Cardiac fibroblast (primary cell): ENCODE results near the gene TSPOAP1.

Source experiments
- DNase-seq, 2 donors: peaks; one replicate each; pipeline versions ENCODE4 v3.0.0 to v3.0.0-alpha.2; 2010; ENCODE audit warnings: low read depth in 2 of 2
- H3K4me3 ChIP-seq, 2 donors: replicated peaks in 1 of 2; 1 replicate in 1 of 2; 2 replicates in 1 of 2; pipeline ENCODE4 v1.5.1; 2011; ENCODE audit warnings: low read depth in 2 of 2, low read length in 2 of 2, mild to moderate bottlenecking in 2 of 2, moderate library complexity in 1 of 2
- TF ChIP-seq, protein P1 (sequence below): IDR thresholded peaks from one replicate; pipeline ENCODE4 v1.5.1; 2011; ENCODE audit warnings: low read depth, mild to moderate bottlenecking, low read length, inconsistent platforms

TSPOAP1 gene

DNA sequence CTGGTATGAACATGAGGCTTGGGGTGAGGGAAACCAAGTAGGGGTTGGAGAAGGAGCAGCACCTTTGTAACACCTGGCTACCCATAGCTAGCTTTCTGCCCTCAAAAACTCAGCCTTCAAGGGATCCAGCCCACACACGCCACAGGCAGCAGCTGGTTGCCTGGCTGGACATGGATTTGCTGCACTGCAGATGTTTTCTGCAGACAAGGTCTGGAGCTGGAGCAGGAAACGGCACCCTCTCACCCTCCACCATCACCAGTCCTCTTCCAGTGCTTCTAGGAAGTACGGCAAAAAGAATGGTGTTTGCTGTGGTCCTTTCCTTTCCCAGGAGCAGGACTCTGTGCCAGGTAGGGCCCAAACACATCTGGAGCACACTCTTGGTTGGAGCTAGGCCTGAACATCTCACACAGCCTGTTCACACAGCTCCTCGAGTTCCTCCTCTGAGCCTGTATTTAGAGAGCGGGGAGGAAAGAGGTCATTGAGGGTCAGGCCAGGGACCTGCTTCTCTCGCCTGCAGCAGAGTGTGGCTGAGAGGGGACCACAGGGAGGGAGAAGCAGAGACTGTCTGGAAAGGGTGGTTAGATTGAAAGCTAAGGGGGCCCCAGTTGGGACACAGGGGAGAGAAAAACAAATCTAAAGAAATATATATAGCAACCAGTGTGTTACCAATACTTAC lies 26.1 kb upstream of the TSPOAP1 start:
- H3K4me3 ChIP-seq: no peak overlapping the region
- TF ChIP-seq, protein P1, sequence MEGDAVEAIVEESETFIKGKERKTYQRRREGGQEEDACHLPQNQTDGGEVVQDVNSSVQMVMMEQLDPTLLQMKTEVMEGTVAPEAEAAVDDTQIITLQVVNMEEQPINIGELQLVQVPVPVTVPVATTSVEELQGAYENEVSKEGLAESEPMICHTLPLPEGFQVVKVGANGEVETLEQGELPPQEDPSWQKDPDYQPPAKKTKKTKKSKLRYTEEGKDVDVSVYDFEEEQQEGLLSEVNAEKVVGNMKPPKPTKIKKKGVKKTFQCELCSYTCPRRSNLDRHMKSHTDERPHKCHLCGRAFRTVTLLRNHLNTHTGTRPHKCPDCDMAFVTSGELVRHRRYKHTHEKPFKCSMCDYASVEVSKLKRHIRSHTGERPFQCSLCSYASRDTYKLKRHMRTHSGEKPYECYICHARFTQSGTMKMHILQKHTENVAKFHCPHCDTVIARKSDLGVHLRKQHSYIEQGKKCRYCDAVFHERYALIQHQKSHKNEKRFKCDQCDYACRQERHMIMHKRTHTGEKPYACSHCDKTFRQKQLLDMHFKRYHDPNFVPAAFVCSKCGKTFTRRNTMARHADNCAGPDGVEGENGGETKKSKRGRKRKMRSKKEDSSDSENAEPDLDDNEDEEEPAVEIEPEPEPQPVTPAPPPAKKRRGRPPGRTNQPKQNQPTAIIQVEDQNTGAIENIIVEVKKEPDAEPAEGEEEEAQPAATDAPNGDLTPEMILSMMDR: no peak
- no peak for DNase-seq

DNA sequence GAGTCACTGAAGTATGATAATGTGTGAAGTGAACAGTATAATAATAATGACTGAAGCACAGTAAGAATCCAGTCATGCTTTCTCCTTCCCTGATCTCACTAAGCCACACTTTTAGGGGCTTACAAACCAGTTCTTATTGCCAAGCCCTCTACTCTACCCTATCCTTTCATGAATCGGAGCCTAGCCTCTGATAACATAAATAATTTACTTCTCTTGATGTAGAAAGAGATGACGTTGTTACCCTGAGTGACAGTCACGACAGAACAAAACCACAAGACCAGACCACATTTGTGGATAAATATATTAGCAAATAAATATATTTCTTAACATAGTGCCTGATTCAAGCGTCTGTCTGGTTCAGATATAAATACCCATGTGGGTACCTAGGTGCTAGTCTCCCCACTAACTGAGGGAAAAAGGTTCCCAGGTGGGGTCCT lies 24.8 kb upstream of the TSPOAP1 start:
- no peak overlapping the region for H3K4me3 ChIP-seq
- TF ChIP-seq, protein P1: no peak
- no peak for DNase-seq

DNA sequence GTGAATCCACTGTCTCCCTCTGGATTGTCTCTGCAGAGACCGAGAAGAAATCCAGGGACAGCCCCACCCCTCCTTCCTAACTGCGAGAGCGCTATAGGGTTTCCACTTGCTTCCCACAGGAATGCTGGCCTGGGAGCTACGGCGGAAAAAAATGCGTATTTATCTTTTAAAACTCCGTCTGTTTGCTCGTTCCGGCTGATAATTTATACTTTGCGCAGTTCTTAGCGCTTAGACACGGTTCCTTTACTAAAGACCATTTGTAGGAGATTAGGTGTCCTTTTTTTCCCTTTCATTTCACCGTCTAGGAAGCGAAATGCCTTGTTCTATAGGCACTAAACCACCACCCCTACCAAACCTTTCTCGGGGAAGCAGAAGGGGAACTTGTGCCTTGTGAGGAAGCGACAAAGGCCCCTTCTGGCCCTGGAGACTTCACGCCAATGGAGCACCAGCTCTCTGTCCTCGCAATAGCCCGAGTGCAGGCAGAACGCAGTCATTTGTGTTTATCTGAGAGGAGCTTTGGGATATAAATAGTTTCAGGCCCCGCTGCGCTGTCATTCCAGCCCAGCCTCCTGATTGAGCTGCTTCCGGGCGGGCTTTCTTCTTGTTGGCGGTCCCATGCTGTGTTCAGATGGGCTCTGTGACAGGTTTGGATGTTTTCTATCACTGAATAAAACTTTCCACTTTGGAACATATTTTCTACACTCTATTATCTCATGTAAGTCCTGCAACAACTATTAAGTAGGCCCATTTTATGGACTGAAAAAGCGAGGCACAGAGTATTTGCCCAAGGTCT lies 24.2 kb upstream of the TSPOAP1 start:
- DNase-seq: peak; percentile 43 to 54
- peak overlapping the region; percentile 78 to 97 for H3K4me3 ChIP-seq
- TF ChIP-seq, protein P1: no peak

DNA sequence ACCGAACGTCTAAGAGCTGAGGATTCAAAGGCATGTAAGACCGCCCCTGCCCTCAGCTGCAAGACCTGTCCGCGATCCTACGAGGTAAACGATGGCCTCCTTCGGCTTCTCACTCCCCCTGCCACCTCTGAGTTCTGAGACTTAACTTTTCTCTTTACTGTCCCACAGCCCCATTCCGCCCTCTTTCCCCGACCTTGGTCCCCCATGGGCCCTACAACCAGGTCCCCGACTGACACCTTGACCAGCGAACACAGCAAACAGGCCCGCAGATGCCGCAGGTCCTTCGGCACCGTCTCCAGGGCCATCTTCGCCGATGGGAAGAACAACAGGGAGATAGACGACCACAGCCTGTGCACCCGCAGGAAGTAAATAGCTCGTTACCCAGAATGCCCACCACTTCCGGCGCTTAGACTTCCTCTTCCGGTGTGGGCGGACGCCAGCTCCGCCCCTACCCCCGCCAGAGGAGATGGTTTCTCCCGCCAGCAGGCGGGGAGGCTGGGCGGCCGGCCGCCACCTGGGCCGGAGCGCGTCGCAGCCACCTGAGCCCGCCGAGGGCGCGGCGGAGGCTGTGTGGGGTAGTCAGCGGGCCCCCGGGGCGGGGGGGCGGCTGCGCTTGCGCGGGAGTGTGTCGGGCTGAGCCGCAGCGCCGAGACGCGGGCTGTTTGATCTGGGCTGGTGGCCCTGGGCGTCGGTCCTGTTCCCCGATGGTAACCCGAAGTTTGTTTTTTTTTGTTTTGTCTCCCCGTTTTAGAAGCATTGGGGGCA lies 23.4 kb upstream of the TSPOAP1 start, which contains the start of gene SUPT4H1:
TSS of gene SUPT4H1 (minus strand) at position 371 of the 765 bp plus-strand sequence. CDS start at position 305, 66 bp downstream.
- TF ChIP-seq, protein P1: no peak
- peak; percentile 91 to 94 for DNase-seq
- H3K4me3 ChIP-seq: peak within 1 kb of the TSS; percentile 78 to 97

DNA sequence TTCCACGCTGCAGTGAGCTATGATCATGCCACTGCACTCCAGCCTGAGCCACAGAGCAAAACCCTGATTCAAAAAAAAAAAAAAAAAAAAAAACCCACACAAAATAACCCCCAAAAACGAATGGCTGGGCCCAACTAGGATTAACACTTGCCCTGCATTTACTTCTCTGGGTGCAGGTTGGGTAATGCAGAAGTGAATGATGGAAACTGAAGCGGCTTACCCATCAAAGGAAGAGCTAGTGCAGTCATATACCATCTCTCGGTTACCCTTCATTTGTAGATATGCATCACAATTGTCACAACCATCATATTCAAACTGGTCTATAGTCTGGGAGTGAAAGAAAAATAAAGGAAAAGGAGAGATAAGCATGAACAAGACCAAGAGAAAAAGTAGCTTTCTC lies 22.6 kb upstream of the TSPOAP1 start:
- TF ChIP-seq, protein P1: no peak
- DNase-seq: no peak
- H3K4me3 ChIP-seq: peak overlapping the region; percentile 78 to 97

DNA sequence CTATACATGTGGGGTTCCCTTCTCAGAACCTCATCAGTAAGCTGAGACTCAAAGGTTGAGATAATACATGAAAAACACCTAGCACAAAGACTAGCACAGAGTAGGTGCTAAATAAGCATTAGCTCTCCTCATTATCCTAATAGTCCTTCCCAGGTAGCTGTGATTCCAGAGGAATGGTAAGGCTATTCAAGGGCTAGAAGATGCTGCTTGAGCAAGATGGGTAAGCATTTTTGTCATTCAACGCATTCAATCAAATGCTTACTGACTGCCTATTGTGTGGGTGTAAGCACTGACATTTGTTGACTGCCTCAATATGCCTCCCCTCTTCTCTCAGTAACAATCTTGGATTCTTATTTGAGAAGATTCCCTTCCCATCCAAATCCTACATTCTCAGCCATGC lies 19.4 kb upstream of the TSPOAP1 start:
- DNase-seq: no peak
- no peak overlapping the region for H3K4me3 ChIP-seq
- TF ChIP-seq, protein P1: no peak
